Neural cell (in vitro differentiated cells): ENCODE data around the gene TOX2. TPM values are rescaled to one million over a fixed set of nuclear protein-coding genes. Genes with fewer than 3 reads are reported as not detected.

Experiments used
- H2AFZ ChIP-seq: fragments of 200-600, 300-800 bp; sonication (generic), shearing (Covaris generic); 2 replicates; pipeline ENCODE4 v1.6.0; 2014; ENCODE audit warnings: low read depth, mild to moderate bottlenecking, antibody characterized with exemption, low read length, moderate library complexity
- H3F3A ChIP-seq: fragments of 200-600 bp; shearing (Covaris generic); 2 replicates; pipeline ENCODE4 v1.6.1; 2016; ENCODE audit warnings: mild to moderate bottlenecking, moderate library complexity, mixed read lengths, antibody characterized with exemption, low read length; ENCODE audit not compliant: insufficient read depth, poor library complexity, severe bottlenecking
- H3K27ac ChIP-seq: fragments of 200-600, 300-800 bp; sonication (generic), shearing (Covaris generic); 2 replicates; pipeline ENCODE4 v1.5.1; 2014; ENCODE audit warnings: mild to moderate bottlenecking, low read length, moderate library complexity
- H3K27me3 ChIP-seq: fragments of 300-800, 200-600 bp; sonication (generic), shearing (Covaris generic); 2 replicates; pipeline ENCODE4 v1.6.0; 2014; ENCODE audit warnings: mild to moderate bottlenecking, low read depth, low read length, moderate library complexity; ENCODE audit not compliant: insufficient read depth
- H3K36me3 ChIP-seq: fragments of 300-800, 200-600 bp; sonication (generic), shearing (Covaris generic); 2 replicates; pipeline ENCODE4 v1.5.1; 2014; ENCODE audit warnings: mild to moderate bottlenecking, antibody characterized with exemption, low read length, moderate library complexity; ENCODE audit not compliant: insufficient read depth
- H3K4me2 ChIP-seq: fragments of 300-800, 200-600 bp; sonication (generic), shearing (Covaris generic); 2 replicates; pipeline ENCODE4 v1.6.0; 2014; ENCODE audit warnings: mild to moderate bottlenecking, low read length
- H3K4me3 ChIP-seq: fragments of 300-800, 200-600 bp; sonication (generic), shearing (Covaris generic); 2 replicates; pipeline ENCODE4 v1.5.1; 2014; ENCODE audit warnings: mild to moderate bottlenecking, low read length, moderate library complexity
- H3K79me2 ChIP-seq: fragments of 200-600 bp; shearing (Covaris generic); replicated peaks from 2 replicates; pipeline ENCODE4 v1.6.0; 2014; ENCODE audit warnings: mild to moderate bottlenecking, low read length, moderate library complexity; ENCODE audit not compliant: insufficient read depth
- H3K9ac ChIP-seq: fragments of 300-800, 200-600 bp; sonication (generic), shearing (Covaris generic); 2 replicates; pipeline ENCODE4 v1.6.1; 2016; ENCODE audit warnings: mild to moderate bottlenecking, low read length, mixed read lengths
- H3K9me2 ChIP-seq: fragments of 200-600 bp; shearing (Covaris generic); 2 replicates; pipeline ENCODE4 v1.6.1; 2016; ENCODE audit warnings: mild to moderate bottlenecking, low read length, mixed read lengths; ENCODE audit not compliant: insufficient read depth
- H3K9me3 ChIP-seq: fragments of 200-600, 300-800 bp; sonication (generic), shearing (Covaris generic); 2 replicates; pipeline ENCODE4 v1.6.1; 2016; ENCODE audit warnings: mild to moderate bottlenecking, mixed run types, low read length, moderate library complexity, mixed read lengths
- H4K20me1 ChIP-seq: fragments of 200-600 bp; shearing (Covaris generic); 2 replicates; pipeline ENCODE4 v1.6.1; 2016; ENCODE audit warnings: mild to moderate bottlenecking, mixed run types; ENCODE audit not compliant: insufficient read depth
- CTCF ChIP-seq: fragments of 450-650 bp; IDR thresholded peaks from 2 replicates; pipeline ENCODE4 v1.5.1; 2014; ENCODE audit warnings: antibody characterized with exemption, mild to moderate bottlenecking, moderate library complexity; ENCODE audit not compliant: poor library complexity, severe bottlenecking
- EP300 ChIP-seq: fragments of 450-650 bp; conservative IDR thresholded peaks from 2 replicates; pipeline ENCODE4 v1.6.1; 2014; ENCODE audit warnings: antibody characterized with exemption, mild to moderate bottlenecking, moderate library complexity; ENCODE audit not compliant: poor library complexity, severe bottlenecking
- EZH2 ChIP-seq: fragments of 200-600, 300-800 bp; shearing (Covaris generic), sonication (generic); IDR thresholded peaks from 2 replicates; pipeline ENCODE4 v1.6.1; 2014; ENCODE audit warnings: antibody characterized with exemption, low read length, borderline replicate concordance, mild to moderate bottlenecking; ENCODE audit not compliant: insufficient read depth, poor library complexity, severe bottlenecking
- MXI1 ChIP-seq: fragments of 450-650 bp; conservative IDR thresholded peaks from 2 replicates; pipeline ENCODE4 v1.6.1; 2014; ENCODE audit warnings: antibody characterized with exemption, mild to moderate bottlenecking; ENCODE audit not compliant: poor library complexity, severe bottlenecking
- POLR2AphosphoS5 ChIP-seq: IDR thresholded peaks from 2 replicates; pipeline ENCODE4 v1.6.1; 2012
- RAD21 ChIP-seq: fragments of 450-650 bp; conservative IDR thresholded peaks from 2 replicates; pipeline ENCODE4 v1.6.1; 2014; ENCODE audit warnings: antibody characterized with exemption, mild to moderate bottlenecking, moderate library complexity
- SMC3 ChIP-seq: fragments of 450-650 bp; conservative IDR thresholded peaks from 2 replicates; pipeline ENCODE4 v1.6.1; 2014; ENCODE audit warnings: antibody characterized with exemption, mild to moderate bottlenecking, moderate library complexity; ENCODE audit not compliant: poor library complexity
- TAF1 ChIP-seq: IDR thresholded peaks from 2 replicates; pipeline ENCODE4 v1.6.1; 2012; ENCODE audit warnings: low read depth
- polyA plus RNA-seq: library from polyadenylated mRNA; depleted of rRNA; stranded (reverse); fragments of >200 nt; gene quantifications from 2 replicates; pipeline ENCODE4 v1.2.3, GENCODE V29; 2014
- TF ChIP-seq, protein P1 (sequence below): IDR thresholded peaks from 2 replicates; pipeline ENCODE4 v1.6.1; 2012; ENCODE audit warnings: borderline replicate concordance

TOX2 gene
- polyA plus RNA-seq, 1 donor from 2014 or later = 0.89 TPM

GRCh38 chr20:43948455-43948854 lies 33.8 kb downstream of the TOX2 start:
- no peak overlapping the region for H3K4me2 ChIP-seq
- no peaks in the 10 kb centered on the region for H3K27me3 ChIP-seq
- H3K4me3 ChIP-seq = no peak overlapping the region
- no peaks in the 10 kb centered on the region for H3K79me2 ChIP-seq
- H4K20me1 ChIP-seq = no peaks in the 10 kb centered on the region
- H3K36me3 ChIP-seq = no peaks in the 10 kb centered on the region
- H3K27ac ChIP-seq = no peak overlapping the region
- no peak overlapping the region for H3K9ac ChIP-seq
- TF ChIP-seq RAD21 (no peak), TAF1 (no peak), EZH2 (no peak), MXI1 (no peak), SMC3 (no peak), CTCF (no peak), EP300 (no peak)
- TF ChIP-seq, protein P1, sequence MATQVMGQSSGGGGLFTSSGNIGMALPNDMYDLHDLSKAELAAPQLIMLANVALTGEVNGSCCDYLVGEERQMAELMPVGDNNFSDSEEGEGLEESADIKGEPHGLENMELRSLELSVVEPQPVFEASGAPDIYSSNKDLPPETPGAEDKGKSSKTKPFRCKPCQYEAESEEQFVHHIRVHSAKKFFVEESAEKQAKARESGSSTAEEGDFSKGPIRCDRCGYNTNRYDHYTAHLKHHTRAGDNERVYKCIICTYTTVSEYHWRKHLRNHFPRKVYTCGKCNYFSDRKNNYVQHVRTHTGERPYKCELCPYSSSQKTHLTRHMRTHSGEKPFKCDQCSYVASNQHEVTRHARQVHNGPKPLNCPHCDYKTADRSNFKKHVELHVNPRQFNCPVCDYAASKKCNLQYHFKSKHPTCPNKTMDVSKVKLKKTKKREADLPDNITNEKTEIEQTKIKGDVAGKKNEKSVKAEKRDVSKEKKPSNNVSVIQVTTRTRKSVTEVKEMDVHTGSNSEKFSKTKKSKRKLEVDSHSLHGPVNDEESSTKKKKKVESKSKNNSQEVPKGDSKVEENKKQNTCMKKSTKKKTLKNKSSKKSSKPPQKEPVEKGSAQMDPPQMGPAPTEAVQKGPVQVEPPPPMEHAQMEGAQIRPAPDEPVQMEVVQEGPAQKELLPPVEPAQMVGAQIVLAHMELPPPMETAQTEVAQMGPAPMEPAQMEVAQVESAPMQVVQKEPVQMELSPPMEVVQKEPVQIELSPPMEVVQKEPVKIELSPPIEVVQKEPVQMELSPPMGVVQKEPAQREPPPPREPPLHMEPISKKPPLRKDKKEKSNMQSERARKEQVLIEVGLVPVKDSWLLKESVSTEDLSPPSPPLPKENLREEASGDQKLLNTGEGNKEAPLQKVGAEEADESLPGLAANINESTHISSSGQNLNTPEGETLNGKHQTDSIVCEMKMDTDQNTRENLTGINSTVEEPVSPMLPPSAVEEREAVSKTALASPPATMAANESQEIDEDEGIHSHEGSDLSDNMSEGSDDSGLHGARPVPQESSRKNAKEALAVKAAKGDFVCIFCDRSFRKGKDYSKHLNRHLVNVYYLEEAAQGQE = no peak
- no peaks in the 10 kb centered on the region for H3K9me2 ChIP-seq
- no peaks in the 10 kb centered on the region for H3K9me3 ChIP-seq
- no peak overlapping the region for H2AFZ ChIP-seq
- H3F3A ChIP-seq = no peaks in the 10 kb centered on the region

GRCh38 chr20:43949248-43949647 lies 34.6 kb downstream of the TOX2 start:
- no peak for TF ChIP-seq RAD21
- no peak for TF ChIP-seq TAF1
- TF ChIP-seq EZH2 = no peak
- no peak for TF ChIP-seq EP300
- TF ChIP-seq, protein P1 = no peak
- TF ChIP-seq POLR2AphosphoS5 = no peak
- TF ChIP-seq MXI1 = no peak
- no peak for TF ChIP-seq CTCF
- no peak for TF ChIP-seq SMC3
- Histone ChIP-seq H3K9me2 (no peaks in the 10 kb centered on the region), H3K27me3 (no peaks in the 10 kb centered on the region), H3K4me2 (no peak overlapping the region), H3K4me3 (no peak overlapping the region), H3K36me3 (no peaks in the 10 kb centered on the region), H3K79me2 (no peaks in the 10 kb centered on the region), H3K9me3 (no peaks in the 10 kb centered on the region), H3K9ac (no peak overlapping the region), H2AFZ (no peak overlapping the region), H3K27ac (no peak overlapping the region), H3F3A (no peaks in the 10 kb centered on the region), H4K20me1 (no peaks in the 10 kb centered on the region)
